SK-N-MC (cell line): ENCODE data around the gene ANXA2.

Experiments
- DNase-seq: peaks from one replicate; pipeline ENCODE4 v3.0.0-alpha.2; 2011; ENCODE audit warnings: low read depth, low spot score
- H3K27ac ChIP-seq: fragments of 200-600 bp; sonication (generic); 2 replicates; pipeline ENCODE4 v1.5.1; 2016; ENCODE audit warnings: mixed run types
- H3K36me3 ChIP-seq: fragments of 200-600 bp; sonication (generic); 2 replicates; pipeline ENCODE4 v1.6.1; 2017; ENCODE audit warnings: antibody characterized with exemption, low read length, mixed read lengths; ENCODE audit not compliant: insufficient read depth
- H3K4me3 ChIP-seq: fragments of 200-600 bp; sonication (generic); 2 replicates; pipeline ENCODE4 v1.5.1; 2016
- H3K9ac ChIP-seq: fragments of 200-600 bp; sonication (generic); 2 replicates; pipeline ENCODE4 v1.8.0; 2017; ENCODE audit warnings: mixed run types, mixed read lengths; ENCODE audit not compliant: insufficient read length
- H3K9me3 ChIP-seq: fragments of 200-600 bp; sonication (generic); 2 replicates; pipeline ENCODE4 v1.6.1; 2017; ENCODE audit warnings: low read depth, mild to moderate bottlenecking, antibody characterized with exemption, low read length, moderate library complexity, mixed read lengths
- EZH2 ChIP-seq: fragments of 200-600 bp; sonication (generic); IDR thresholded peaks from one replicate; pipeline ENCODE4 v1.6.1; 2017; ENCODE audit warnings: antibody characterized with exemption
- FOXP2 ChIP-seq: optimal IDR thresholded peaks from 2 replicates; pipeline ENCODE3; 2011; ENCODE audit warnings: mild to moderate bottlenecking, moderate library complexity; ENCODE audit not compliant: insufficient read depth; ENCODE audit errors: extremely low read length, control extremely low read depth
- POLR2AphosphoS5 ChIP-seq: IDR thresholded peaks from 2 replicates; pipeline ENCODE4 v1.6.1; 2012; ENCODE audit warnings: mild to moderate bottlenecking, low read depth, low read length, borderline replicate concordance

The ANXA2 gene

DNA sequence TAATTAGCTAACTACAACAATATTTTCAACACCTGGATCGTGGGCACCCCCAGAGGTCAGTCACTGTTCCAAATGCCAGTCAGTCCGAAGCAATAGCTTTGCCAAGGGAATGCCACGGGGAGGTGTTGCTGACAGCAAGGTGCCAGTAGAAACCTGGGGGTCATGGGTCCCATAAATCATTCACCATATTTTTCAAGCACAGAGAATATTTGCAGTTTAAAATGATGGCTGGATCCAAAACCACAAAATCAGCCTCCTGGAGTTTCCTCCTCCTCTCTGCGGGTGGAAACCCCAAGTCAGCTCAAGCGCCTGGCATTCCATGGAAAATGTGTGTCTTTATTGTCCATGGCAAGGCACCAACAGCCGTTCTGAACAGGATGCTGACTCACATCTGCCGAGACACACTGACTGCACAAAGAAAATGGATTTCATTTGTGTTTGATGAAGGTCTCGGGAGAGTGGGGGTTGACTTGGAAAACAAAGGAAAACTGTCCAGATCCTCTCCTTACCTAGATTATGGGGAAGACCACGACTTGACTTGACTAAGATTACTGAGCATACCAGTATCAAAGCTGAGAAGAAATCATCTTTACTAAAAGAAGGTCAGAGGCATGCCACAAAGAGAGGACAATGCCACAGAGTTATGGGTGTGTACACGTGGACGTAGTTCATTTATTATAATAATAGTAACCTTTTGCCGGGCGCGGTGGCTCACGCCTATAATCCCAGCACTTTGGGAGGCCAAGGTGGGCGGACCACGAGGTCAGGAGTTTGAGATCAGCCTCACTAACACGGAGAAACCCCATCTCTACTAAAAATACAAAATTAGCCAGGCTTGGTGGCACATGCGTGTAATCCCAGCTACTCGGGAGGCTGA lies 26.4 kb downstream of the ANXA2 start:
- DNase-seq = peak; percentile 79
- Histone ChIP-seq H3K9ac (peak overlapping the region; percentile 64), H3K36me3 (peaks cover 71% of the 10 kb centered on the region), H3K9me3 (no peaks in the 10 kb centered on the region), H3K4me3 (peak overlapping the region; percentile 72), H3K27ac (peak overlapping the region; percentile 98)
- TF ChIP-seq FOXP2 = no peak
- peak; percentile 54; the same call in 1 of the 2 replicates for TF ChIP-seq POLR2AphosphoS5

DNA sequence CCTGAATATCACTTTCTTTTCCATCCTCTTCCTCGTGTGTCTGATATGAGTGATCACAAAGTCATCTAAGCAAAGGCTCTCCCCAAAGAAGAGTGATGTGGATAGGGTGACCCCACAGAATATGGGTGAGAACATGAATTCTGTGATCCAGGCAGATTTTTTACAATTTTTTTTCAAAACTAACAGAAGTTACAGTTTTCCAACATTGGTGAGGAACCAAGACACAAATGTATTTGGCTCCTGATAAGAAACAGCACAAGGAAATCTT lies 27.0 kb downstream of the ANXA2 start:
- H3K36me3 ChIP-seq = peaks cover 66% of the 10 kb centered on the region
- TF ChIP-seq POLR2AphosphoS5 (no peak), EZH2 (no peak), FOXP2 (no peak)
- no peak overlapping the region for H3K9ac ChIP-seq
- H3K9me3 ChIP-seq = no peaks in the 10 kb centered on the region
- peak overlapping the region; percentile 72 for H3K4me3 ChIP-seq
- DNase-seq = no peak
- peak overlapping the region; percentile 98 for H3K27ac ChIP-seq

DNA sequence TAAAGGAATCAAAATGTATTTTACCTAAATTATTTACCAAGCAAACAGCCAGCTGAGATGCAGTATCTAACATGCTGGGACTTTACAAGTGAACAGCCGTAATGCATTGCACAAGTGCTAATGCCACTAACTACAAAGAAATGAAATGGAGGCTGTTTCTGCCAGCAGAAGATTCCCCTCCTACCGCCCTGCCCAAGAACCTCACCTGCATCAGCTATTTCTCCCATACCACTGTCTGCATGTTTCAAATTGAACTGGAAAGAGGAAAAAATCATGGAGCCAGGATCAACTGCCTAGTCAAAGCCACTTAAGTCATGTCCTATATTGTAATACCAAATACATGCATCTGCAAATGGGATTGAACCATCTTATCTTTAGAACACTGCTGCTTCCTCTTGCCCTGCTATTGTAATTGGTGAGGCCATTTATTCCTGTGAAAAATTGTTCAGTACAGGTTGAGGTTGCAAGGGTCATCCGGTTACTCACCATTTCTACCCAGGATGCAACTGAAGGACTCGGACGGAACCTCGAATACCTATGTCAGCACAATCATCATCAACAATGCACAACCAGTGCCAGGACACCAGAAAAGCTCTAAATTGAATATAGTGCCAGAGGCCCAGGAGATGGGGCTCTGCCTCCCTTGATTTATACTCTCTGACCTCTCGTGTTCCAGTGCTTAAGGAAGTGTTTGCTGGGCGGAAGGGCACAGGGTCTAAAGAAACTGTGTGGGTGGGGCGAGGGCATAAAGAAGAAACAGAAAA lies 27.5 kb downstream of the ANXA2 start:
- Histone ChIP-seq H3K36me3 (peaks cover 64% of the 10 kb centered on the region), H3K9me3 (no peaks in the 10 kb centered on the region), H3K27ac (peak overlapping the region; percentile 98), H3K4me3 (no peak overlapping the region), H3K9ac (no peak overlapping the region)
- no peak for DNase-seq
- TF ChIP-seq EZH2 (no peak), POLR2AphosphoS5 (no peak), FOXP2 (no peak)

DNA sequence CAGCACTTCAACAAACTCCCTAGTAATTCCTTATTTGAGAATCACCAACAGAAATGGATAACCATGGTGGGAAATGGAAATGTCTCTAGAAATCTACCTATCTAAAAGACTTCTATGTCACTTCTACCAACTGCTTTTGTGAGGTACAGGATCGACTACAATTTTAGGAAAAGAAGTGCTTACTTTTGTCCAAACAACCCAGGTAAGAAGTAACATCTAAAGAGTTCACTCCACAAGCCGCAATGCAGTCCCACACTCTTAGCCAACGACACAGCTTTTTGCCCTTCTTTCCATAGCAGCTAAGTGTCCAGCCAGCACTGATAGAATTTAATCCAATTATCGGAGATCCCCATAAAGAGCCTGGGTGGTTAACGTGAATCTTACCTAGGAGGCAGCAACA lies 28.1 kb downstream of the ANXA2 start:
- no peak overlapping the region for H3K9ac ChIP-seq
- no peak overlapping the region for H3K4me3 ChIP-seq
- H3K9me3 ChIP-seq = no peaks in the 10 kb centered on the region
- no peak for DNase-seq
- TF ChIP-seq FOXP2 (no peak), POLR2AphosphoS5 (no peak), EZH2 (no peak)
- H3K36me3 ChIP-seq = peaks cover 62% of the 10 kb centered on the region
- H3K27ac ChIP-seq = peak overlapping the region; percentile 98; the same call in 1 of the 2 replicates

DNA sequence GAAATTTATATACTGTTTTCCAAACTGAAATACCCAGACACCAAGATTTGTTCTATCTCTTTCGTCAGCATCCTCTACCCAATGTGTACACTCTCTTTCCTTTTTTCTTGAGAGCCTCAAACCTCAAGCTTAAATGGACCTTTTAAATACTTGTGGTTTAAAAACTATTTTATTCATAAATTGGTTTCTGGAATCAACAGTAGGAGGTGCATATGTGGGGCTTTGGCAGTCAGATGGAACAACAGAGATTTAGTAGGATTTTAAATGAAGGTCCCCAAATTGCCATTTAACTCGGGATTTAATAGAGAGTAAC lies 33.2 kb downstream of the ANXA2 start:
- H3K4me3 ChIP-seq = no peak overlapping the region
- no peak overlapping the region for H3K9ac ChIP-seq
- peak overlapping the region; percentile 46 for H3K27ac ChIP-seq
- no peak for DNase-seq
- H3K36me3 ChIP-seq = peaks cover 69% of the 10 kb centered on the region
- TF ChIP-seq EZH2 (no peak), POLR2AphosphoS5 (no peak), FOXP2 (no peak)
- no peaks in the 10 kb centered on the region for H3K9me3 ChIP-seq

DNA sequence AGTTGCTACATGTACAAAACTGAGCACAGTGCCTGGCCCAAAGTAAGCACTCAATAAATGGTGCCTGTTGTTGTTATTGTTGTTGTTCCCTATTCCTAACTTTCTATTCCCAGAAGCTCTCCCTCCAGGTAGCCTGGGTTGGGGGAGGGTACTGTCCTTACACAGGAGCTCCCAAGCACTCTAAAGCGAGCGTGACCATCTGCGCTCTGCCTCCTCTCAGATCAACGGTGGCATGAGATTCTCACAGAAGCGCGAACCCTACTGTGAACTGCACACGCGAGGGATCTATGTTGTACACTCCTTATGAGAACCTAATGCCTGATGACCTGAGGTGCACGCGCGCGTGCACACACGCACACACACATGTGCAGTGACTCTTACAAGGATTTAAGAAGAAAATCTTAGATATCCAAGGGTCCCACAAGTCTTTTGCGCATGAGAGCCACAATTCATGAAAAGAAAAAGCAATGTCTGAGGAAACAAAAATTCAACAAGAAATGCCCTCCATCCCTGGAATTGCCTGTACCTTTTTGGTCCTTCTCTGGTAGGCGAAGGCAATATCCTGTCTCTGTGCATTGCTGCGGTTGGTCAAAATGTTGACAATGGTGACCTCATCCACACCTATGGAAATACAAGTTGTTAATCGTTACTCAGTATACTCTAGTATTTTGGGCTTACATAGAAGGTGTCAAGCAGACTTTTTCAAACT lies 33.7 kb downstream of the ANXA2 start:
- Histone ChIP-seq H3K4me3 (no peak overlapping the region), H3K9ac (no peak overlapping the region), H3K27ac (peak overlapping the region; percentile 51), H3K9me3 (no peaks in the 10 kb centered on the region), H3K36me3 (peaks cover 71% of the 10 kb centered on the region)
- no peak for DNase-seq
- TF ChIP-seq POLR2AphosphoS5 (no peak), FOXP2 (no peak)

DNA sequence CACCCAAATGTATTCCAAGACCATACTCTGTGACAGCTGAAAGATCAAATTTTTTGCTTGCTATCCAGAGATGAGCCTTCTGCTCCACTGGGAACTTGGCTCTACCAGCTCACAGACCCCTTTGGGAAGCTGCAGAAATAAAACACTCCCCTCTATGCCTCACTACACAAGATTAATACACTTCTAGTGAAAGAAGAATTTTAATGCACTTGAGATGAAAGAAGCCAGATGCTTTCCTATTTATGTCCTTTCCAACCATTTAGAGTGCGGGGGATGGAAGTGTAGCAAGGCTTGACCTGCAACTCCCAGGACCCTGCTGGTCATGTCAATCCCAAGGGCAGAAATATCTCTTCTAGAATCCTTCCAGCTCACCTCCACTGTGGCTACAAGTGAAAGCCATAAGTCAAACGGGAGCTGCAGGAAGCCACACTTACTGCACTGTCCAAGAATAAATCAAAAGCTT lies 34.7 kb downstream of the ANXA2 start:
- Histone ChIP-seq H3K36me3 (peaks cover 72% of the 10 kb centered on the region), H3K9ac (no peak overlapping the region), H3K27ac (peak overlapping the region; percentile 51), H3K9me3 (no peaks in the 10 kb centered on the region), H3K4me3 (no peak overlapping the region)
- TF ChIP-seq EZH2 (no peak), POLR2AphosphoS5 (no peak), FOXP2 (no peak)
- DNase-seq = no peak
